ENCODE data around the gene PCDHGA9. TPM values are rescaled to one million over a fixed set of nuclear protein-coding genes. Genes with fewer than 3 reads are reported as not detected.

Gene PCDHGA9
- total RNA-seq = 1 to 10 TPM; 4.9 to 8.2 TPM

- H3K4me3 ChIP-seq = no peak within 1 kb of the TSS
- no peak for ATAC-seq
- H3K9me3 ChIP-seq = peaks cover 0 to 65% (median 10%) of the 10 kb centered on the region in 3 donors
- peak in 3 of 7 experiments; percentile 24 to 32 (median 26) for TF ChIP-seq CTCF (IDR thresholded peaks at IDR 0.05)
- TF ChIP-seq POLR2A (IDR thresholded peaks at IDR 0.05) = no peak
- H3K27ac ChIP-seq = no peak within 1 kb of the TSS
- DNase-seq = no peak
- no peaks in the 10 kb centered on the region for H3K27me3 ChIP-seq
- no peaks in the 10 kb centered on the region for H3K4me1 ChIP-seq
- 21 to 22% methylated on average over 25 to 27 of the region's 27 CpGs for WGBS, 2 donors
- H3K36me3 ChIP-seq (replicated peaks in 1 of 2; ENCODE audit: insufficient read depth in 1 of 2, low read depth in 2 of 2) = no peaks in the 10 kb centered on the region
- intact Hi-C loops (cut with DNase I) = no loop called here
These were observed at the start of gene PCDHGA9 for GRCh38 chr5:141402553-141403243. PCDHGA9 (plus strand) TSS chr5:141402778; CDS start chr5:141402953, 175 bp downstream.

- peaks cover 0 to 72% (median 2%) of the 10 kb centered on the region in 3 donors for H3K9me3 ChIP-seq
- WGBS, 2 donors = 12 to 17% methylated on average over 23 to 29 of the region's 29 CpGs
- TF ChIP-seq CTCF (IDR thresholded peaks at IDR 0.05) (peak in 6 of 7 experiments; percentile 10 to 38 (median 31)), POLR2A (IDR thresholded peaks at IDR 0.05) (no peak)
- DNase-seq = no peak
- no peaks in the 10 kb centered on the region for H3K36me3 ChIP-seq (replicated peaks in 1 of 2; ENCODE audit: insufficient read depth in 1 of 2, low read depth in 2 of 2)
- no peak for ATAC-seq
- H3K27me3 ChIP-seq = no peaks in the 10 kb centered on the region
- H3K27ac ChIP-seq = no peak within 1 kb of the TSS
- no peak within 1 kb of the TSS for H3K4me3 ChIP-seq
- intact Hi-C loops (cut with DNase I) = no loop called here
- H3K4me1 ChIP-seq = no peaks in the 10 kb centered on the region
These were observed 47.6 kb upstream of the PCDHGA9 start, which contains the start of gene PCDHGA4 for GRCh38 chr5:141354900-141355469. PCDHGA4 (plus strand) TSS chr5:141355021; CDS start chr5:141355108, 87 bp downstream.

GRCh38 chr5:141355641-141356040 is 46.9 kb upstream of the PCDHGA9 start:
- H3K27me3 ChIP-seq = no peaks in the 10 kb centered on the region
- H3K36me3 ChIP-seq (replicated peaks in 1 of 2; ENCODE audit: insufficient read depth in 1 of 2, low read depth in 2 of 2) = no peaks in the 10 kb centered on the region
- intact Hi-C loops (cut with DNase I) = no loop called here
- H3K27ac ChIP-seq = no peak overlapping the region
- no peak for TF ChIP-seq POLR2A (IDR thresholded peaks at IDR 0.05)
- no peak for TF ChIP-seq CTCF (IDR thresholded peaks at IDR 0.05)
- no peak for DNase-seq
- ATAC-seq = no peak
- 33 to 54% methylated on average over 24 of the region's 24 CpGs for WGBS, 2 donors
- H3K4me3 ChIP-seq = no peak overlapping the region
- H3K9me3 ChIP-seq = peaks cover 0 to 72% (median 3%) of the 10 kb centered on the region in 3 donors
- H3K4me1 ChIP-seq = no peaks in the 10 kb centered on the region

GRCh38 chr5:141356133-141356532 is 46.4 kb upstream of the PCDHGA9 start:
- H3K27me3 ChIP-seq = no peaks in the 10 kb centered on the region
- DNase-seq (no peak), ATAC-seq (no peak)
- intact Hi-C loops (cut with DNase I) = no loop called here
- H3K36me3 ChIP-seq (replicated peaks in 1 of 2; ENCODE audit: insufficient read depth in 1 of 2, low read depth in 2 of 2) = no peaks in the 10 kb centered on the region
- TF ChIP-seq POLR2A (IDR thresholded peaks at IDR 0.05) (no peak), CTCF (IDR thresholded peaks at IDR 0.05) (no peak)
- no peak overlapping the region for H3K4me3 ChIP-seq
- no peak overlapping the region for H3K27ac ChIP-seq
- 65 to 73% methylated on average over 5 of the region's 5 CpGs for WGBS, 2 donors
- peaks cover 0 to 72% (median 5%) of the 10 kb centered on the region in 3 donors for H3K9me3 ChIP-seq
- H3K4me1 ChIP-seq = no peaks in the 10 kb centered on the region

All from body of pancreas (tissue), 4 donors.